ENCODE results near the gene LRP5.
"Not testable (repeated sequence)": the region's sequence is repeated elsewhere in the genome, so short reads cannot be mapped to it uniquely, and the experiment has no call there.

Gene LRP5

GRCh38 chr11:68441466-68442230 is 129.3 kb downstream of the LRP5 start:
- H3K27ac ChIP-seq, result peak overlapping the region; percentile 41
- ChIA-PET POLR2A (ENCODE audit: low non-redundant PET) (no interaction called here), CTCF (interaction anchor here (0.6 kb wide), 2 partner anchors 13 to 169 kb away, joined by 4 to 6 read pairs; no protein-coding TSS in a partner anchor)
- TF ChIP-seq, protein P1, sequence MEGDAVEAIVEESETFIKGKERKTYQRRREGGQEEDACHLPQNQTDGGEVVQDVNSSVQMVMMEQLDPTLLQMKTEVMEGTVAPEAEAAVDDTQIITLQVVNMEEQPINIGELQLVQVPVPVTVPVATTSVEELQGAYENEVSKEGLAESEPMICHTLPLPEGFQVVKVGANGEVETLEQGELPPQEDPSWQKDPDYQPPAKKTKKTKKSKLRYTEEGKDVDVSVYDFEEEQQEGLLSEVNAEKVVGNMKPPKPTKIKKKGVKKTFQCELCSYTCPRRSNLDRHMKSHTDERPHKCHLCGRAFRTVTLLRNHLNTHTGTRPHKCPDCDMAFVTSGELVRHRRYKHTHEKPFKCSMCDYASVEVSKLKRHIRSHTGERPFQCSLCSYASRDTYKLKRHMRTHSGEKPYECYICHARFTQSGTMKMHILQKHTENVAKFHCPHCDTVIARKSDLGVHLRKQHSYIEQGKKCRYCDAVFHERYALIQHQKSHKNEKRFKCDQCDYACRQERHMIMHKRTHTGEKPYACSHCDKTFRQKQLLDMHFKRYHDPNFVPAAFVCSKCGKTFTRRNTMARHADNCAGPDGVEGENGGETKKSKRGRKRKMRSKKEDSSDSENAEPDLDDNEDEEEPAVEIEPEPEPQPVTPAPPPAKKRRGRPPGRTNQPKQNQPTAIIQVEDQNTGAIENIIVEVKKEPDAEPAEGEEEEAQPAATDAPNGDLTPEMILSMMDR (conservative IDR thresholded peaks at IDR 0.05; ENCODE audit: low read depth), result no peak
- DNase-seq (ENCODE audit: low spot score), result no peak

- TF ChIP-seq, protein P1 (conservative IDR thresholded peaks at IDR 0.05; ENCODE audit: low read depth), result no peak
- ChIA-PET POLR2A (ENCODE audit: low non-redundant PET) (no interaction called here), CTCF (interaction anchor here (0.6 kb wide), 2 partner anchors 14 to 170 kb away, joined by 4 to 6 read pairs; no protein-coding TSS in a partner anchor)
- H3K27ac ChIP-seq, result no peak overlapping the region
- no peak for DNase-seq (ENCODE audit: low spot score)
Measured at GRCh38 chr11:68442433-68442832, 130.0 kb downstream of the LRP5 start.

GRCh38 chr11:68444566-68444965 is 132.2 kb downstream of the LRP5 start:
- no peak for DNase-seq (ENCODE audit: low spot score)
- ChIA-PET POLR2A (ENCODE audit: low non-redundant PET) (interaction anchor here (0.6 kb wide), 1 partner anchor 279 kb away, joined by 7 read pairs; no protein-coding TSS in a partner anchor), CTCF (no interaction called here)
- TF ChIP-seq, protein P1 (conservative IDR thresholded peaks at IDR 0.05; ENCODE audit: low read depth), result no peak
- peak overlapping the region; percentile 25; the same call in 1 of the 2 replicates for H3K27ac ChIP-seq

DNA sequence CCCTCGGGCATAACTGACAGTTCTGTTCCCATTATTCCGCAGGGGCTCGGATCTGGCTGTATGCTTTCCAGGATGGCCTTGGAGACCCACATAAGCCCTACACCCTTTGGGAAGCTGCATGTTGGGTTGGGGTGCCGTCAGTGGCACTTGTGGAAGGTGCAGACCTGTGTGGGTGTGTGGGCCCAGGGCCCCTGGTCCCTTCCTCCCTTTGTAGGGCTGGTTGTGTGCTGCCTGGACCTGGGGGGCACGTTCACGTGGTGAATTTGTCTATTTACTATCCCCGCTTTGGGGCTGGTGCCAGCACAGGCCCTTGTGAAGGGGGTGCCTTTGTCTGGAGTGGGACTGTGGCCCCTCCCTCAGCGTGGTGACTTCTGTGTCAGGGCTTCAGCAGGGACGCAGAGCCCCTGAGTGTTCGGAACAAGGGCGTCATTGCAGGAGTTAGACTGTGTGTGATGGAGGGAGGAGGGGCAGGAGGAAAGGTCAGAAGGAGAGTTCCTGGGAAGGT is 133.2 kb downstream of the LRP5 start:
- CTCF ChIA-PET, result interaction anchor here (0.6 kb wide), 1 partner anchor 686 kb away, joined by 3 read pairs; no protein-coding TSS in a partner anchor
- TF ChIP-seq, protein P1 (conservative IDR thresholded peaks at IDR 0.05; ENCODE audit: low read depth), result no peak
- no peak for DNase-seq (ENCODE audit: low spot score)
- H3K27ac ChIP-seq, result peak overlapping the region; percentile 9
- POLR2A ChIA-PET (ENCODE audit: low non-redundant PET), result no interaction called here

DNA sequence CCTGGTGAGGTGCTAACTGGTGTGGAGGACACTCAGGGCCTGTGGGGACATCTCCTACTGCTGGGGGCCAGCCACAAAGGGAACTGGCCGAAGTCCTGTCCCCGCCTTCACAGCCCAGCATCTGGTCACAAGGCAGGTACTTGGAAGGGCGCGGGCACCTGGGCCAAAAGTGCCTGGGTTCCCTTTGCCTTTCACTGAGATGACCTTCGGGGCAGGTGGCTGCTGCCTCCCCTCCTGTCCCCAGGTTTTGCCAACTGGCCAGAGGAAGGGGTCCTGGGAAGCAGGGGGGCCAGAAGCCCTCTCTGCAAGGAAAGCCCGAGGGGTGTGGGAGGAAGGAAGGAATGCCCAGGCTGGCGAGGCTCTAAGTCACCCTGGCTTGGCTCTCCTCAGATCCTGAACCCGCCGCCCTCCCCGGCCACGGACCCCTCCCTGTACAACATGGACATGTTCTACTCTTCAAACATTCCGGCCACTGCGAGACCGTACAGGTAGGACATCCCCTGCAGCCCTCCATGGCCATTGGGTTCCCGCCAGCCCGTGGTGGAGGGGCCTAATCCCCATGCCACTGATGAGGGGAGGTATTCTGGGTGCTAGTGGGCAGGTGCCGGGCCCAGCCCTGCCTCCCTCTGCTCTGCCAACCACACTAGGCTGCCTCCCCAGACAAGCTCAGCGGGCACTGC is 133.8 kb downstream of the LRP5 start:
- TF ChIP-seq, protein P1 (conservative IDR thresholded peaks at IDR 0.05; ENCODE audit: low read depth), result no peak
- CTCF ChIA-PET, result interaction anchor here (0.7 kb wide), 1 partner anchor 712 kb away, joined by 3 read pairs; no protein-coding TSS in a partner anchor
- H3K27ac ChIP-seq, result peak overlapping the region; percentile 9
- POLR2A ChIA-PET (ENCODE audit: low non-redundant PET), result no interaction called here
- no peak for DNase-seq (ENCODE audit: low spot score)

DNA sequence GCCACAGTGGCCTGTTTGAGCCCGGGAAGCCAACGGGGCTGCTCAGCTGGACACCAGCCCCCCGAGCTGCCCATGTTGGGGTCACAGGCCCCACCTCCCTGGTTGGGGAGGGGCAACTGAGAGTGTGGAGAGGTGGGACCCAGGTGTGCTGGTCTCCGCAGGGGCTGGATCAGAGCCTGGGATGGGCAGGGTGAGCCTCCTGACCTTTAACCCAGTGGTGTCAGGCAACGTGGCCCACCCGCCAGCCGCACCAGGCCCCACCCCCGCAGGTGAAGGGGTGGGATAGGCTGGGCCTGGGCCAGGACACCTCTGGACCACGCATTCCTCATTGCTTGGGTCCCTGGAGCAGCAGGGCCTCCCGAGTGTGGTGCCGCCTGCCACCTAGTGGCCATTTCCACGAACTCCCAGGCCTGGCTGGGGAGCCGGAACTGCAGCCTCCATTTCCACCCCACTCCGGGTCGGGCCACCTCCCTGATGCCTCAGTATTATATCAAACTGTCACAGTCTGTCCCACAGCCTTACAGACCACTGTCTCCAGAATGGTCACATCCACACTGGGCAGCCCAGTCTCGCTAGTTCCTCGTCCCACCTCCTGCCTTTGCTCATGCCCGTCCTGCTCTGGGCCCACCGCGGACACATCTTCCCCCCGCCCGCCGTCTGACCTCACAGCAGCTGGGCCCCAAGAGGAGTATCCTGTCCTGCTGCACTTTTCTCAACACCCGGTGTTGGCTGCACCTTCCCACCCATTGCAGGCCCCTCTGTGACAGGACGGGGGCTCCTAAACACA is 134.8 kb downstream of the LRP5 start:
- TF ChIP-seq, protein P1 (conservative IDR thresholded peaks at IDR 0.05; ENCODE audit: low read depth), result peak; percentile 91
- ChIA-PET CTCF (interaction anchor here (0.6 to 0.7 kb wide), 2 partner anchors 130 to 711 kb away, joined by 3 read pairs; no protein-coding TSS in a partner anchor), POLR2A (ENCODE audit: low non-redundant PET) (no interaction called here)
- peak; percentile 73 for DNase-seq (ENCODE audit: low spot score)
- H3K27ac ChIP-seq, result no peak overlapping the region

DNA sequence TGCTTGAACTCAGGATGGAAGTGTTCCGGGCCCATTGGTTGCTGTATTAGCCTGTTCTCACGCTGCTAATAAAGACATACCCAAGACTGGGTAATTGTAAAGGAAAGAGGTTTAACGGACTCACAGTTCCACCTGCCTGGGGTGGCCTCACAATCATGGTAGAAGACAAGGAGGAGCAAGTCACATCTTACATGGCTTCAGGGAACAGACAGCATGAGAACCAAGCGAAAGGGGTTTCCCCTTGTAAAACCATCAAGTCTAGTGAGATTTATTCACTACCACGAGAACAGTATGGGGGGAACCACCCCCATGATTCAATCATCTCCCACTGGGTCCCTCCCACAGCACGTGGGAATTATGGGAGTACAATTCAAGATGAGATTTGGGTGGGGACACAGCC is 135.5 kb downstream of the LRP5 start:
- DNase-seq (ENCODE audit: low spot score); POLR2A ChIA-PET (ENCODE audit: low non-redundant PET); H3K27ac ChIP-seq: not testable (repeated sequence)
- CTCF ChIA-PET, result interaction anchor here (0.6 kb wide), 1 partner anchor 131 kb away, joined by 3 read pairs; no protein-coding TSS in a partner anchor

All from RWPE1 (cell line).